K562 (cell line): ENCODE results near the gene COP1. TPM values are rescaled to one million over a fixed set of nuclear protein-coding genes. Genes with fewer than 3 reads are reported as not detected.
A peak's percentile ranks its signal among the peaks of the same experiment; 100 is the strongest.

Source experiments
- ATAC-seq: fragments of 200-7000 bp; cut with Tn5 transposase; 3 replicates; pipeline ENCODE4 v1.9.1; 2020; ENCODE audit warnings: moderate library complexity
- BruUV-seq: library from RNA; stranded (reverse); fragments of 400-500 nt; replicated peaks from 2 replicates; lab custom pipeline; 2021; lab: Mats Ljungman, UMichigan
- CTCF ChIA-PET: fragments of 300-600 bp; formaldehyde crosslinking; extraction: SDS; loops from one replicate; lab custom pipeline; 2021; ENCODE audit warnings: low intra/inter-chr PET ratio; lab: Yijun Ruan, JAX
- POLR2A ChIA-PET: fragments of 300-600, 350-650 bp; sonication (Branson Sonifier 250); formaldehyde crosslinking; extraction: SDS; loops from one replicate; lab custom pipeline; 2021; ENCODE audit warnings: antibody characterized with exemption, inconsistent platforms; lab: Yijun Ruan, JAX
- DNase-seq, 4 experiments: peaks; one replicate each; pipeline versions ENCODE4 v3.0.0 to v3.0.0-alpha.2; 2011 to 2018; ENCODE audit warnings: low spot score in 3 of 4, mixed read lengths in 3 of 4; ENCODE audit errors: extremely low read depth in 1 of 4
- FAIRE-seq: peaks from 2 replicates; lab custom pipeline; 2011; peaks lifted over from hg19 to GRCh38; lab: Jason Lieb, UNC
- H2AFZ ChIP-seq: 2 replicates; pipeline ENCODE4 v1.6.0; 2011; ENCODE audit warnings: low read depth, low read length, control low read depth, inconsistent platforms
- H3K27ac ChIP-seq: fragments of 200-600 bp; 3 replicates; pipeline ENCODE4 v1.8.0; 2011; ENCODE audit warnings: low read depth, mild to moderate bottlenecking, control low read depth, inconsistent platforms, low read length, moderate library complexity, mixed read lengths; ENCODE audit errors: extremely low read depth
- H3K27me3 ChIP-seq, 2 experiments: fragments of 300-600 bp in 1 of 2; 2 replicates in 1 of 2; 3 replicates in 1 of 2; pipeline versions ENCODE4 v1.6.0 to v1.8.0; 2011; ENCODE audit warnings: inconsistent platforms in 2 of 2, low read length in 2 of 2, mild to moderate bottlenecking in 1 of 2, mixed read lengths in 1 of 2, moderate library complexity in 1 of 2; ENCODE audit not compliant: control insufficient read depth in 2 of 2, insufficient read depth in 2 of 2
- H3K36me3 ChIP-seq: fragments of 300-600 bp; 3 replicates; pipeline ENCODE4 v1.8.0; 2011; ENCODE audit warnings: mild to moderate bottlenecking, low read length, inconsistent platforms; ENCODE audit not compliant: control insufficient read depth, insufficient read depth
- H3K4me1 ChIP-seq, 2 experiments: fragments of 200-600 bp in 1 of 2; replicated peaks in 1 of 2; 2 replicates in 1 of 2; 3 replicates in 1 of 2; pipeline versions ENCODE4 v1.5.1 to v1.8.0; 2011; ENCODE audit warnings: inconsistent platforms in 2 of 2, low read length in 2 of 2, mild to moderate bottlenecking in 1 of 2, mixed read lengths in 1 of 2, moderate library complexity in 1 of 2; ENCODE audit not compliant: control insufficient read depth in 2 of 2, insufficient read depth in 2 of 2
- H3K4me2 ChIP-seq: 2 replicates; pipeline ENCODE4 v1.6.1; 2011; ENCODE audit warnings: low read length, control low read depth, inconsistent platforms, mixed read lengths; ENCODE audit not compliant: insufficient read depth
- H3K4me3 ChIP-seq: fragments of 200-600 bp; sonication (generic), shearing (Covaris generic); 2 replicates; pipeline ENCODE4 v1.5.1; 2016; ENCODE audit warnings: control low read depth, inconsistent platforms
- H3K79me2 ChIP-seq: fragments of 200-600 bp; 3 replicates; pipeline ENCODE4 v1.8.0; 2011; ENCODE audit warnings: low read length, inconsistent platforms; ENCODE audit not compliant: control insufficient read depth, insufficient read depth
- H3K9ac ChIP-seq, 2 experiments: 2 replicates each; pipeline versions ENCODE4 v1.6.0 to v1.6.1; 2011; ENCODE audit warnings: low read depth in 2 of 2, low read length in 2 of 2, control low read depth in 1 of 2, inconsistent platforms in 1 of 2, mild to moderate bottlenecking in 1 of 2, mixed read lengths in 1 of 2; ENCODE audit not compliant: insufficient read depth in 1 of 2
- H3K9me1 ChIP-seq: one replicate; pipeline ENCODE4 v1.6.0; 2011; ENCODE audit warnings: inconsistent platforms, mild to moderate bottlenecking, low read length, moderate library complexity; ENCODE audit not compliant: control insufficient read depth, insufficient read depth
- H3K9me3 ChIP-seq: replicated peaks from 2 replicates; pipeline ENCODE4 v1.5.1; 2011; ENCODE audit warnings: low read depth, low read length, inconsistent platforms; ENCODE audit not compliant: control insufficient read depth, insufficient read depth
- H4K20me1 ChIP-seq: replicated peaks from 2 replicates; pipeline ENCODE4 v1.6.1; 2011; ENCODE audit warnings: low read length, inconsistent platforms, mixed read lengths; ENCODE audit not compliant: control insufficient read depth, insufficient read depth
- ASH1L ChIP-seq: fragments of 450-650 bp; IDR thresholded peaks from 2 replicates; pipeline ENCODE4 v1.6.1; 2018; ENCODE audit warnings: borderline replicate concordance, mild to moderate bottlenecking, low read depth; ENCODE audit not compliant: partially characterized antibody
- EP400 ChIP-seq: fragments of 450-650 bp; IDR thresholded peaks from 2 replicates; pipeline ENCODE4 v1.6.1; 2017; ENCODE audit warnings: antibody characterized with exemption, mild to moderate bottlenecking, moderate library complexity
- ZNF668 ChIP-seq: fragments of 250-450 bp; sonication (Bioruptor Pico); IDR thresholded peaks from 2 replicates; pipeline ENCODE4 v1.8.0; 2022; ENCODE audit warnings: mild to moderate bottlenecking, inconsistent platforms
- in situ Hi-C: fragments of 300-500 bp; cut with MboI; formaldehyde crosslinking; loops from 4 replicates; pipeline ENCODE4 v1.15.0; 2018; ENCODE audit warnings: inconsistent platforms, mixed read lengths
- intact Hi-C: fragments of 100-400 bp; cut with micrococcal nuclease; formaldehyde crosslinking; loops from 2 replicates; pipeline ENCODE4 v1.14.2; 2022
- polyA plus RNA-seq, 8 experiments: library from polyadenylated mRNA; depleted of rRNA in 4 of 8; stranded (reverse) in 5 of 8; unstranded in 3 of 8; fragments of >200 nt; fragmentation: Nextera tagmentation in 2 of 8; fragmentation: Illumina TruSeq in 1 of 8; extraction: Ambion mirVana in 2 of 8; extraction: Trizol in 1 of 8; gene quantifications; 2 replicates each; pipeline versions ENCODE4 v1.2.1 to v1.2.3, GENCODE V29; 2011 to 2014; ENCODE audit warnings: inconsistent platforms in 1 of 8, missing spikeins in 1 of 8
- total RNA-seq, 7 experiments: library from RNA; depleted of rRNA in 6 of 7; stranded (reverse); fragments of >200 nt in 6 of 7; fragmentation: Illumina TruSeq in 2 of 7; extraction: Trizol in 2 of 7; gene quantifications; 2 replicates each; pipeline versions ENCODE4 v1.2.1 to v1.2.3, GENCODE V29; 2011 to 2021; ENCODE audit warnings: low replicate concordance in 1 of 7
- TF ChIP-seq, protein P1 (sequence below): sonication (generic); formaldehyde crosslinking; IDR thresholded peaks from 2 replicates; pipeline ENCODE4 v1.8.1; 2023; ENCODE audit warnings: mild to moderate bottlenecking, missing genetic modification reagents
- TF ChIP-seq, protein P2 (sequence below): sonication (generic); formaldehyde crosslinking; IDR thresholded peaks from 2 replicates; pipeline ENCODE4 v1.8.0; 2023; ENCODE audit warnings: mild to moderate bottlenecking, missing genetic modification reagents

COP1 gene
- total and polyA plus RNA-seq, 9 of the 15 experiments (the other 6 are each of a cell fraction or from before 2014, with no cell fraction given), result 25.8 to 77.7 (median 58.6) TPM

DNA sequence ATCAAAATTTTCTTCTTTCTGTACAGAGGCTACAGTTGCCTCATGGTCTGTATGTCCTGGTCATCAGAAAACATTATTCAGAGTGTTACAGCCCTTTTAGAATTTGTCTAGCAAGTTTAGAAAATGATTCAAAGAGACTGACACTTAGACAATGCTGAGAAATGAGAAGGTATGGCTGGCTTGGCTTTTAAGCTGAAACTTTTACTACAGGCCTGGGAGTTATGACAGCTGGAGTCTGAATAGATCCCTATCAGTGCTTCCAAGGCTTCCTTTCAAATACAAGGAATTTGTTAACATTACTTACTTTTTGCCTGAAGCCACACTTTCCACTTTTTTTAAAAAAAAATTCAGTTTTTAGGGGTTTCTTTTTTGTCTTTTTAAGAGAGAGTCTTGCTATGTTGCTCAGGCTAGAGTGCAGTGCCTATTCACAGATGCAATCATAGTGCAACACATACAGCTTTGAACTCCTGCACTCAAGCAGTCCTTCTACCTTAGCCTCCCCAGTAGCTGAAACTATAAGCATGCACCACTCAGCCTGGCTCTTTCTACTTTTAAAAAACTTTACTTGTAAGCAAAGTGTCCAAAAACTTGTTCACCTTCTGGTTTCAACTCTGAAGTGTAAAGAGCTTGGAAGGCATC is 10.5 kb upstream of the COP1 start:
- H3K27ac ChIP-seq, result no peak overlapping the region
- no peak for FAIRE-seq
- no peak overlapping the region for H3K4me2 ChIP-seq
- CTCF ChIA-PET, result interaction anchor here (0.5 kb wide), 1 partner anchor 9 kb away, joined by 3 read pairs; no protein-coding TSS in a partner anchor
- no peak for DNase-seq
- H3K36me3 ChIP-seq, result no peaks in the 10 kb centered on the region
- TF ChIP-seq EP400, result no peak
- TF ChIP-seq, protein P1, sequence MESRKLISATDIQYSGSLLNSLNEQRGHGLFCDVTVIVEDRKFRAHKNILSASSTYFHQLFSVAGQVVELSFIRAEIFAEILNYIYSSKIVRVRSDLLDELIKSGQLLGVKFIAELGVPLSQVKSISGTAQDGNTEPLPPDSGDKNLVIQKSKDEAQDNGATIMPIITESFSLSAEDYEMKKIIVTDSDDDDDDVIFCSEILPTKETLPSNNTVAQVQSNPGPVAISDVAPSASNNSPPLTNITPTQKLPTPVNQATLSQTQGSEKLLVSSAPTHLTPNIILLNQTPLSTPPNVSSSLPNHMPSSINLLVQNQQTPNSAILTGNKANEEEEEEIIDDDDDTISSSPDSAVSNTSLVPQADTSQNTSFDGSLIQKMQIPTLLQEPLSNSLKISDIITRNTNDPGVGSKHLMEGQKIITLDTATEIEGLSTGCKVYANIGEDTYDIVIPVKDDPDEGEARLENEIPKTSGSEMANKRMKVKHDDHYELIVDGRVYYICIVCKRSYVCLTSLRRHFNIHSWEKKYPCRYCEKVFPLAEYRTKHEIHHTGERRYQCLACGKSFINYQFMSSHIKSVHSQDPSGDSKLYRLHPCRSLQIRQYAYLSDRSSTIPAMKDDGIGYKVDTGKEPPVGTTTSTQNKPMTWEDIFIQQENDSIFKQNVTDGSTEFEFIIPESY (CRISPR knock-in tag), result no peak
- no peak for TF ChIP-seq ASH1L
- TF ChIP-seq, protein P2, sequence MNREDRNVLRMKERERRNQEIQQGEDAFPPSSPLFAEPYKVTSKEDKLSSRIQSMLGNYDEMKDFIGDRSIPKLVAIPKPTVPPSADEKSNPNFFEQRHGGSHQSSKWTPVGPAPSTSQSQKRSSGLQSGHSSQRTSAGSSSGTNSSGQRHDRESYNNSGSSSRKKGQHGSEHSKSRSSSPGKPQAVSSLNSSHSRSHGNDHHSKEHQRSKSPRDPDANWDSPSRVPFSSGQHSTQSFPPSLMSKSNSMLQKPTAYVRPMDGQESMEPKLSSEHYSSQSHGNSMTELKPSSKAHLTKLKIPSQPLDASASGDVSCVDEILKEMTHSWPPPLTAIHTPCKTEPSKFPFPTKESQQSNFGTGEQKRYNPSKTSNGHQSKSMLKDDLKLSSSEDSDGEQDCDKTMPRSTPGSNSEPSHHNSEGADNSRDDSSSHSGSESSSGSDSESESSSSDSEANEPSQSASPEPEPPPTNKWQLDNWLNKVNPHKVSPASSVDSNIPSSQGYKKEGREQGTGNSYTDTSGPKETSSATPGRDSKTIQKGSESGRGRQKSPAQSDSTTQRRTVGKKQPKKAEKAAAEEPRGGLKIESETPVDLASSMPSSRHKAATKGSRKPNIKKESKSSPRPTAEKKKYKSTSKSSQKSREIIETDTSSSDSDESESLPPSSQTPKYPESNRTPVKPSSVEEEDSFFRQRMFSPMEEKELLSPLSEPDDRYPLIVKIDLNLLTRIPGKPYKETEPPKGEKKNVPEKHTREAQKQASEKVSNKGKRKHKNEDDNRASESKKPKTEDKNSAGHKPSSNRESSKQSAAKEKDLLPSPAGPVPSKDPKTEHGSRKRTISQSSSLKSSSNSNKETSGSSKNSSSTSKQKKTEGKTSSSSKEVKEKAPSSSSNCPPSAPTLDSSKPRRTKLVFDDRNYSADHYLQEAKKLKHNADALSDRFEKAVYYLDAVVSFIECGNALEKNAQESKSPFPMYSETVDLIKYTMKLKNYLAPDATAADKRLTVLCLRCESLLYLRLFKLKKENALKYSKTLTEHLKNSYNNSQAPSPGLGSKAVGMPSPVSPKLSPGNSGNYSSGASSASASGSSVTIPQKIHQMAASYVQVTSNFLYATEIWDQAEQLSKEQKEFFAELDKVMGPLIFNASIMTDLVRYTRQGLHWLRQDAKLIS (CRISPR knock-in tag), result no peak
- no peak for TF ChIP-seq ZNF668 (CRISPR knock-in tag)
- H2AFZ ChIP-seq, result no peak overlapping the region
- H3K79me2 ChIP-seq, result no peaks in the 10 kb centered on the region
- no peaks in the 10 kb centered on the region for H3K4me1 ChIP-seq
- POLR2A ChIA-PET, result interaction anchor here (1.4 kb wide), 1 partner anchor 11 kb away, joined by 6 read pairs; no protein-coding TSS in a partner anchor
- no peaks in the 10 kb centered on the region for H4K20me1 ChIP-seq
- in situ Hi-C loops (no loop called here), intact Hi-C loops (no loop called here)
- no peak overlapping the region for H3K4me3 ChIP-seq
- no peaks in the 10 kb centered on the region for H3K9me1 ChIP-seq
- H3K27me3 ChIP-seq, result no peaks in the 10 kb centered on the region
- ATAC-seq, result peak; percentile 66
- no peaks in the 10 kb centered on the region for H3K9me3 ChIP-seq
- BruUV-seq, result no TSS peak
- H3K9ac ChIP-seq, result no peak overlapping the region
